ENCODE results near the gene SECISBP2L. TPM values are rescaled to one million over a fixed set of nuclear protein-coding genes. Genes with fewer than 3 reads are reported as not detected.
"Not testable (repeated sequence)": the region's sequence is repeated elsewhere in the genome, so short reads cannot be mapped to it uniquely, and the experiment has no call there.

The SECISBP2L gene
- total RNA-seq, 2 donors from 2014 or later, result 40.9 to 48.5 TPM

DNA sequence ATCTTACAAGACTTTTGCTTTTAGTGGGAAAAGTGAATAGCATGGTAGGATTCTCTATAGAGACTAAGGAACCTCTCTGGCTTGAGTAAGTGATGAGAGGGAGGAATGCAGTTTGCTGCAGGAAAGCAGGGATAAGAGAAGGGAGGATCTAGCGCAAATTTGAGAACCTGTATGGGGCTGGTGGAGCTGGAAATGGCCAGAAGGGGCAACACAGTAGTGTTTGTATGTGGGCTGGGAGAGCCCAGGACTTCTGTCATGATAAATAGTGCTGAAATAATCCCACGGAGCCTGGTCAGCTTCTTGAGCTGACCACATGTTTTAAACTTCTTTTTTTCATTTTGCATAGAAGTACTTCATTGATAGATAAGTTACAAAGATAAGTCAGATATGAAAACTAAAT, 71.4 kb downstream of the SECISBP2L start:
- ATAC-seq (no peak), DNase-seq (no peak)
- intact Hi-C loops (cut with DNase I, micrococcal nuclease), result no loop called here

DNA sequence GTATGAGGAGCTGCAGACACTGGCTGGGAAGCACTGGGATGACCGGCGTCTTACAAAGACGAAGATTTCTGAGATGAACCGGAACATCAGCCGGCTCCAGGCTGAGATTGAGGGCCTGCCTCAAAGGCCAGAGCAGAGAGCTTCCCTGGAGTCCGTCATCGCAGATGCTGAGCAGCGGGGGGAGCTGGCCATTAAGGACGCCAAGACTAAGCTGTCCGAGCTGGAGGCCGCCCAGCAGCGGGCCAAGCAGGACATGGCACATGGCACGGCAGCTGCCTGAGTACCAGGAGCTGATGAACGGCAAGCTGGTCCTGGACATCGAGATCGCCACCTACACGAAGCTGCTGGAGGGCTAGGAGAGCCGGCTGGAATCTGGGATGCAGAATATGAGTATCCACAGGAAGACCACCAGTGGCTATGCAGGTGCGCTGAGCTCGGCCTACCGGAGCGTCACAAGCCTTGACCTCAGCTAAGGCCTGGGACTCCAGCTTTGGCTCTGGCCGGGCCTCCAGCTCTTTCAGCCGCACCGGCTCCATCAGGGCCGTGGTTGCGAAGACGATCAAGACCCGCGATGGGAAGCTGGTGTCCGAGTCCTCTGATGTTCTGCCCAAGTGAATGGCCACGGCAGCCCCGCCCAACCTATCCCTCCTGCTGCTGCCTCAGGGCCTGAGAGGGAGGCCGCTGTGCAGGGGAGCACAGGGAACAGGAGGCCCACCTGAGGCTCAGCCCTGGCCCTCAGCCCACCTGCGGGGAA, 73.3 kb downstream of the SECISBP2L start:
- ATAC-seq, result no peak
- DNase-seq, result no peak
- intact Hi-C loops (cut with DNase I, micrococcal nuclease), result no loop called here

DNA sequence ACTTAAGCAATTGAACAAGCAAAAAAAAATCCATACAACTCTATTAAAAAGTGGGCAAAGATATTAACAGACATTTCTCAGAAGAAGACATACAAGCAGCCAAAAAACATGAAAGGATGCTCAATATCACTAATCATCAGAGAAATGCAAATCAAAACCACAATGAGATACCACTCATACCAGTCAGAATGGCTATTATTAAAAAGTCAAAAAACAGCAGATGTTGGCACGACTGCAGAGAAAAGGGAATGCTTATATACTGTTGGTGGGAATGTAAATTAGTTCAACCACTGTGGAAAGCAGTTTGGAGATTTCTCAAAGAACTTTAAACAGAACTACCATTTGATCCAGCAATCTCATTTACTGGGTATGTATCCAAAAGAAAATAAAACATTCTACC, 75.3 kb downstream of the SECISBP2L start:
- ATAC-seq; DNase-seq; intact Hi-C loops (cut with DNase I, micrococcal nuclease): not testable (repeated sequence)

DNA sequence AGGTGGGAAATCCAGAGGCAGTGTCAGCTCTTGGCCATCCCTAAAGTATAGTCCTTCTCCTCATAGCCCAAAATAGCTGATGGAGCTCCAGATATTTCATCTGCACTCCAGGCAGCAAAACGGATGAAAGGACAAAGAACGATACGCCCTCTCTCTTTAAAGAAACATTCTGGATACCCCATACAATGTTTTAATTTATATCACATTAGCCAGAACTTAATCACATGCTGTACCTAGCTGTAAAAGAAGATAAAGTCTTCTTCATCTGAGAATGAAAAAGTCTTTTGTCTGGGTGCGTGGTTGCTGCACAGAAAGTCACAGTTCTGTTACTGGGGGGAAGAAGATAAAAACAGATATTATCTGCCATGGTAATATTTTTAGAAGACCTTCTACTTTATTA, 78.2 kb downstream of the SECISBP2L start:
- intact Hi-C loops (cut with DNase I, micrococcal nuclease), result no loop called here
- ATAC-seq (no peak), DNase-seq (no peak)

DNA sequence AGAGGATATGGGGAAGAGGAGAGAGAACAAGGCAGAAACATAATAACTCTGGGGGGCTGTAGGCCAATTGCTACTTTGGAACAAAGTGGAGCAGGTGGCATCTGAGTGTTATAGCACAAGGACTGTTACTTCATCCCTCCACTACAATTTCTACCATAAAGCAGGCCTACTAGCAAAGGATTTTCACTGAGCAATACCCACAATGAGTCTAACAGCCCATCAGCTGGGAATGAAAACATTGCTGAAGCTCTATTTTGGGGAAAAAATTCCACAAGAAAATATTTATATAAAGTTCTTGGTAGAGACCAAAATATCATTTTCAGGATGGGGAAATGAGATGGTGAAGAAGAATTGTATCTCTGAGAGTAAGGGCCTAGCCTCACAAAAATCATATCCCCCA, 78.9 kb downstream of the SECISBP2L start:
- intact Hi-C loops (cut with DNase I, micrococcal nuclease), result no loop called here
- ATAC-seq, result no peak
- no peak for DNase-seq

DNA sequence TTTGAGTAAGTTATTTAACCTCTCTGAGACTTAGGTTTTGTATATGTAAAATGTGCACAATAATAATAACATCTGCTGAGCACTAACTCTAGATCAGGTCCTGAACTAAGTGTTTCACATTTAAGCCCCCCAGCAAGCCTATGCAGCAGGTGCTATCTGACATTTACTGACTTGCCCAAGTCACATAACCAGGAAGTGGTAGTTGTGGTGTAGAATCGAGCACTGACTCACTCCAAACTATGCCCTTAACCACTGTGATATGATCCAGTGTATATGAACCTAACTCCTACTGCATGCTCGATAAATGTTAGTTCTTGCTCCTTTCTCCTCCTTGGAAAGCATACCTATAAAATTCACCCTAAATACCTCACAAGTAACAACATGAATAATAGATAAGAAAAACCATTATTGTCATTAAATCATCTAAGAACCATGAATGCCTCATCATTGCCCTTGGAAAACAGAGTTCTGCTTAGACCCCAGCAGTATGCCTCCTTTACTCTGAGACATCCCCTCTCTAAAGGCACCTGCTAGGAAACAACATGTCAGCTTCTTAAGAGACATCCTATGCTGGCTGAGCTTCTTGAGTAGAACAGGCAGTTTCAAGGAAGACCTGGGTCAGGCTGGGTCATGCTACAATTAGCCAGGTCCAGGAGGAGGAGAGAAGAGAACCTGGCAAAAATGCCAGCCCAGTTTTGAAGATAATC, 79.5 kb downstream of the SECISBP2L start:
- DNase-seq (no peak), ATAC-seq (no peak)
- intact Hi-C loops (cut with DNase I, micrococcal nuclease), result no loop called here

DNA sequence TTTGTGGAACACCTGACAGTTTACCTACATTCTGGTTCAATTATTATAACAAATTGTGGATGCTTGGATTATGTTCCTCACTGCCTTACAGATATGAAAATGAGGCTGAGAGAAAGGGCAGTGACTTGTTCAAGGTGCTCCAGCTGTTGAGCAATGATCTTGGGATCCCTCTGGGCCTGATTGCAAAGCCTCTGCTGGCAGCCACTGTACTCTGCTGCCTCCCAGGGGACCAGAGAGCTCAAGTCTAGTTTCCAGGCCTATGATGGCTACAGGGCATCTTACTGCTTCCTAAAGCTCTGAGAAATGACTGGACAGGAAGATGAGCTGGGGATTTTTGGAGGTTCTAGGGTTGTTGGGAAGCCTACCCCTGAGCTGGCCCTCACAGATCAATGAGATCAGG, 80.3 kb downstream of the SECISBP2L start:
- ATAC-seq (no peak), DNase-seq (no peak)
- intact Hi-C loops (cut with DNase I, micrococcal nuclease), result no loop called here

GRCh38 chr15:48964898-48965297, 81.3 kb downstream of the SECISBP2L start:
- DNase-seq (no peak), ATAC-seq (no peak)
- intact Hi-C loops (cut with DNase I, micrococcal nuclease), result no loop called here

- peak; percentile 41 to 48 for DNase-seq
- ATAC-seq, result peak; percentile 89
- intact Hi-C loops (cut with DNase I, micrococcal nuclease), result no loop called here
These were observed 82.6 kb downstream of the SECISBP2L start, which contains the start of gene SHC4 for GRCh38 chr15:48963524-48964113. Gene SHC4 (minus strand): TSS chr15:48963919. CDS start chr15:48963015, 904 bp downstream.

- intact Hi-C loops (cut with DNase I, micrococcal nuclease), result no loop called here
- DNase-seq (peak in 1 of 2 donors; percentile 10), ATAC-seq (peak; percentile 52)
These were observed 83.4 kb downstream of the SECISBP2L start for GRCh38 chr15:48962662-48963523.

DNA sequence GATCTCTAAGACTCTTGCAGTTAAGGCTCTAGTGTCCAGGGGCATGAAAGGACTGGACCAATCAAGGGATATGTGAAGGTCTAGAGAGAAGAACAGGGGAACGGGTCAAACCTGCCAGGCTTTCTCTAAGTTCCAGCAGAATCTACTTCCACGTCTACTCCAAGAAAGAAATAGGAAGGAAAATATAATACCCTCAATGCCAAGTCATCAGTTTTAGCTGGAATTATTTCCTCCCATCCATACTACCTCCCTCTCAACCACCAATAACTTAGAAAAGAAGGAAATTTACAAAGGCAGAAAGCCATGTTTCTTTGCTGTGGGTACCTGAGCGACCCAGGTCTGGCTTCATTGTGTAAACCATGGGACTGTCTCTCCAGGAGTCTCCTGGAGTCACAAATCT, 90.3 kb downstream of the SECISBP2L start:
- no peak for DNase-seq
- intact Hi-C loops (cut with DNase I, micrococcal nuclease), result no loop called here
- ATAC-seq, result no peak

DNA sequence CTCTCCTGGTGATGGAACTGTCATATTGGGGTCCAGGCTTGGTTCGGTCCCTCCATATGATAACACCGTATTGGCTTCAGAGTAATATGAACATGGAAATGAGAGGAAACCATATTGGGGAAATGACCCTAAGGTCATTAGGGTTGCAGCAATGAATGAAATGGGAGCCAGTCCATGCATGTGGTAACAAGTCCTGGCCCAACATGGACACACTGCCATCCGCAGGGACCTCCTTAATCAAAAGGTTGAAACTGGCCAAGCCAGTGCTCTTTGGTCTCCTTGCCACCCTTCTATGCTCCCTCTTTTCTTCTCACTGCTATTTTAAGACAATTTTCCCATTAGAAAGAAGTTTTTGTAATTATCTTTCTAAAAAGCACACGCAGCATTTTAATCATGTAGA, 90.9 kb downstream of the SECISBP2L start:
- intact Hi-C loops (cut with DNase I, micrococcal nuclease), result no loop called here
- ATAC-seq, result no peak

DNA sequence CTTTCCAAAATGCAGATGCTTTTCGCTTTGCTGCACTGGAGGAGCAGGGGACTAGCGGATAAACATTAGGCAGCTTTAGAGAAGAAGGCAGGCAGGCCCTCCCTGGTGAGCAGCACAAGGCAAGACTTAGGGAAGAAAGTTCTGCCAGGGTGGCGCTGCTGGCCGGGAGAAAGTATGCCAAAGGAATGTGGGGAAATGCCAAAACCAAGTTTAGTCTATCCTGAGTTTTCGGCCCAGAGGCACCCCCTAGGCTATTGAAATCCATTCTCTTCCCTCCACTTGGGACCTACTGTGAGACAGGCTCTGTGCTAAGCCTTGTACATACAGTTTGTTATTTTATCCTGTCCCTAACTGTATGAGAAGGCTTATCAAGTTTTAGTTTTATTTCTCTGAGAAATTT, 91.7 kb downstream of the SECISBP2L start:
- DNase-seq, result no peak
- no peak for ATAC-seq
- intact Hi-C loops (cut with DNase I, micrococcal nuclease), result no loop called here

More for the DNA sequence above, 90.9 kb downstream of the SECISBP2L start:
- no peak for DNase-seq

- no peak for ATAC-seq
- no peak for DNase-seq
- intact Hi-C loops (cut with DNase I, micrococcal nuclease), result no loop called here
These were observed 99.4 kb downstream of the SECISBP2L start for GRCh38 chr15:48946840-48947187.

DNA sequence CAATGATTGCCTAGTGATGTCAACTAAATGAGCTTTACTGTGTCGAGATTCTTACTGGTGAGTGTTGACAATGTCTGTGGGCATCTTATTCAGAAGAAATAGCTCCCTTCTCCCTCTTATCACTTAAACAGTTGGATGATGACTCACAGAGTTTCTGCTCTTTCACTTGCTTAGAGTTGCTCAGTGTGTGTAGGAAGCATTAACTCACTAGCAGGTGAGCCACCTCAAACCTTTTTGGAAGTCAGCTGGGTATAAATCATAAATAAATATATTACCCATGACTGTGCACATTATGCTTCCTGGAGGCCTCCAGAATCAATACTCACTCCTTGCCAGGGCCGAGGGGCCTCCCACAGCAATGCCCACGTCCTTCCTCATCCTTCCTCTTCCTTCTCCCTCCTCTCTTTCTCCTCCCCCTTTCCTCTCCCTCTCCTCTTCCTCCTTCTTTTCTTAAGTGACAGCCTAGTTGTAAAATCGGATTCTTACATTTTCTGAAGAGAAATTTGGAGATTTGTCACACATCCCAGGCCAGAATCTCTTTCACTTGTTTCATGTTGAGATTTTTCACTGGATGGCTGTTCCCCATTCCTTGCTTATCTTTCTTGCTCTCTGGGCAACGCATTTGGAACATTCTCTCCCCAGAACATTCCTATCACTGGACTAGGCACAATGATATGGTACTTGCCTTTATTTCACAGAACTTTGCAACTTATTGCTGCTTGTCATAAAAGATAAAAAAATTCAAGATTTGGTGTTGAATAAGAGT, 100.0 kb downstream of the SECISBP2L start:
- DNase-seq (no peak), ATAC-seq (no peak)
- intact Hi-C loops (cut with DNase I, micrococcal nuclease), result no loop called here

GRCh38 chr15:48945386-48945785, 100.9 kb downstream of the SECISBP2L start:
- ATAC-seq, result no peak
- intact Hi-C loops (cut with DNase I, micrococcal nuclease), result no loop called here
- DNase-seq, result no peak

- ATAC-seq (no peak), DNase-seq (no peak)
- intact Hi-C loops (cut with DNase I, micrococcal nuclease), result no loop called here
These were observed 104.3 kb downstream of the SECISBP2L start for GRCh38 chr15:48941904-48942303.

DNA sequence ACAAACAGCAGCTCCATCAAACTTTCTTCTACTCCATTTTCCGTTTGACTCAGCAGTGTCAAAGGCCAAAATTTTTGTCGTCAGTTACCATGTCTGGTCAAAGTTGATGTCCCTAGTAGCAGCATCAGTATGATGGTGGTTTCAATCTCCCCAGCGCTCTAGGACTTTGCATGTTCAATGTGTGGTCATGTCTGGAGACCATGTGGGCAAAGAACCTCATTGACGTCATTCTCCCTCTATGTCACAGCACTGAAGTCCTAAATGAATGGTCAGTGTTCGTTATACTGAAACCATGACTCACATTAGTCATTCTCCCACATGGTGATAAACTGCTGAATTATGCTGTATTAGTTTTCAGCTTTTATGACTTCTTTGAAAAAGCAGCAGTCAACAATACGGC, 105.7 kb downstream of the SECISBP2L start:
- DNase-seq, result no peak
- ATAC-seq, result no peak
- intact Hi-C loops (cut with DNase I, micrococcal nuclease), result no loop called here

DNA sequence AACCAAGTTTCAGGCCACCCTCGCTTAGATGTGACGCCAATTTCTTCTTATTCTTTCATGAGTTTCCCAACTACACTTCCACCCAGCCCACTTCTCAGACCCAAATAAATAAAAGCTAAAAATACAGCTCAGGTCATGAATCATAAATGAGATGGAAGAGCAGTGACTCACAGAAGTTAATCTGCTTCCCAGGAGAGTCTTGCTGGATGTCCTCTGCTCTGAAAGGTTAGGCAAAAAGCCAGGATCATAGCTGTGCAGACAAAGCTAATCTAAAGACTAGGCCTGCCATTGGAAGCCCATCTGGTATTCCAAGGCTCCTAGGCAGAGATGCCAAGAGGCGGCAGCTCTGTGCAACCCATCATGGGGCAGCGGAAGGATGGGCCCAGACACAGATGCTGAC, 106.6 kb downstream of the SECISBP2L start:
- intact Hi-C loops (cut with DNase I, micrococcal nuclease), result no loop called here
- DNase-seq (no peak), ATAC-seq (no peak)

Measured in left colon (tissue), 2 donors.